Esophagus muscularis mucosa (tissue), 4 donors: ENCODE measurements around the gene PDE1A. TPM values are rescaled to one million over a fixed set of nuclear protein-coding genes. Genes with fewer than 3 reads are reported as not detected.

Experiments
- DNase-seq: peaks from one replicate; pipeline ENCODE4 v3.0.0-alpha.2; 2017; ENCODE audit errors: extremely low spot score
- H3K27ac ChIP-seq, 4 donors: fragments of 200-600 bp; sonication (generic); replicated peaks in 1 of 4; 1 replicate in 3 of 4; 2 replicates in 1 of 4; pipeline ENCODE4 v1.5.1; 2016 to 2019; ENCODE audit warnings: mild to moderate bottlenecking in 1 of 4
- H3K27me3 ChIP-seq, 4 donors: fragments of 200-600 bp; sonication (generic); one replicate each; pipeline versions ENCODE4 v1.5.1 to v1.6.0; 2016 to 2019
- H3K36me3 ChIP-seq, 4 donors: fragments of 200-600 bp; sonication (generic); one replicate each; pipeline ENCODE4 v1.5.1; 2016 to 2019
- H3K4me1 ChIP-seq, 4 donors: fragments of 200-600 bp; sonication (generic); one replicate each; pipeline ENCODE4 v1.5.1; 2016 to 2019
- H3K4me3 ChIP-seq, 4 donors: fragments of 200-600 bp; sonication (generic); 1 replicate in 2 of 4; 2 replicates in 2 of 4; pipeline ENCODE4 v1.5.1; 2016 to 2019; ENCODE audit warnings: mild to moderate bottlenecking in 4 of 4, moderate library complexity in 1 of 4
- H3K9me3 ChIP-seq, 4 donors: fragments of 200-600 bp; sonication (generic); 1 replicate in 3 of 4; 2 replicates in 1 of 4; pipeline ENCODE4 v1.5.1; 2016 to 2019
- EP300 ChIP-seq: sonication (generic); formaldehyde crosslinking; IDR thresholded peaks from one replicate; pipeline ENCODE4 v1.6.1; 2017; ENCODE audit warnings: antibody characterized with exemption
- POLR2A ChIP-seq: fragments of 450-650 bp; IDR thresholded peaks from one replicate; pipeline ENCODE4 v1.6.1; 2017; ENCODE audit warnings: antibody characterized with exemption, moderate library complexity, mild to moderate bottlenecking, low read depth
- POLR2AphosphoS5 ChIP-seq, 2 donors: sonication (generic); formaldehyde crosslinking; IDR thresholded peaks; one replicate each; pipeline ENCODE4 v1.6.1; 2017; ENCODE audit warnings: antibody characterized with exemption in 2 of 2
- WGBS: methylation state at CpG from one replicate; pipeline ENCODE4 v1.1.5; 2018; 5-methylcytosine and 5-hydroxymethylcytosine counted together
- intact Hi-C: fragments of 100-400 bp; cut with DNase I; formaldehyde crosslinking; loops from one replicate; pipeline ENCODE4 v1.15.1; 2023
- total RNA-seq, 4 donors: library from RNA; depleted of rRNA; stranded (reverse); fragments of >200 nt; gene quantifications; one replicate each; pipeline versions ENCODE4 v1.1.0 to v1.2.1, GENCODE V29; 2016
- TF ChIP-seq, protein P1 (sequence below), 3 experiments: fragments of 200-600 bp in 2 of 3; fragments of 450-650 bp in 1 of 3; sonication (generic) in 2 of 3; IDR thresholded peaks; one replicate each; pipeline ENCODE4 v1.5.1; 2017 to 2019; ENCODE audit warnings: antibody characterized with exemption in 3 of 3, mild to moderate bottlenecking in 2 of 3, moderate library complexity in 1 of 3

Gene PDE1A
- total RNA-seq, 4 donors from 2014 or later, result 10.2 to 13.6 (median 10.9) TPM

DNA sequence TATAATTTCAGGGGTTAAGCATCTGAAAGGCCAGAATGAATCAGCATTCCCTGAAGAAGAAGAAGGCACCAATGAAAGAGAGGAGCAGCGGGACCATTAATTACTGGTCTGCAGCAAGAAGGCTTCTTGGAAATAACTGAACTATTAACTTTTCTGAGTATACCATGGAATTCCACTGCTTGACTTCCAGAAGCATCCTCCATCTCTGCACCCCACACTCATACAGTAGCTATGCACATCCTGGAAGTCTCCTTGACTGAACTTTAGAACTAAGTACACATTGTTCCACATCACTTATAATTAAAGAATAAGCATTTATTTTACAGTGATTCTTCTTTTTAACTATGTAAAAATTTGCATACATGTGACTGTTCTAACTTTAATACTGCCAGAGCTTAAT lies 309.6 kb downstream of the PDE1A start:
- WGBS, result 81% methylated on average over 1 of the region's 1 CpG
- H3K27ac ChIP-seq, result no peak overlapping the region
- H3K36me3 ChIP-seq, result no peaks in the 10 kb centered on the region
- H3K4me3 ChIP-seq, result no peak overlapping the region
- H3K4me1 ChIP-seq, result peaks cover 0 to 4% (median 0%) of the 10 kb centered on the region in 4 donors
- no peak for TF ChIP-seq POLR2A
- TF ChIP-seq, protein P1, sequence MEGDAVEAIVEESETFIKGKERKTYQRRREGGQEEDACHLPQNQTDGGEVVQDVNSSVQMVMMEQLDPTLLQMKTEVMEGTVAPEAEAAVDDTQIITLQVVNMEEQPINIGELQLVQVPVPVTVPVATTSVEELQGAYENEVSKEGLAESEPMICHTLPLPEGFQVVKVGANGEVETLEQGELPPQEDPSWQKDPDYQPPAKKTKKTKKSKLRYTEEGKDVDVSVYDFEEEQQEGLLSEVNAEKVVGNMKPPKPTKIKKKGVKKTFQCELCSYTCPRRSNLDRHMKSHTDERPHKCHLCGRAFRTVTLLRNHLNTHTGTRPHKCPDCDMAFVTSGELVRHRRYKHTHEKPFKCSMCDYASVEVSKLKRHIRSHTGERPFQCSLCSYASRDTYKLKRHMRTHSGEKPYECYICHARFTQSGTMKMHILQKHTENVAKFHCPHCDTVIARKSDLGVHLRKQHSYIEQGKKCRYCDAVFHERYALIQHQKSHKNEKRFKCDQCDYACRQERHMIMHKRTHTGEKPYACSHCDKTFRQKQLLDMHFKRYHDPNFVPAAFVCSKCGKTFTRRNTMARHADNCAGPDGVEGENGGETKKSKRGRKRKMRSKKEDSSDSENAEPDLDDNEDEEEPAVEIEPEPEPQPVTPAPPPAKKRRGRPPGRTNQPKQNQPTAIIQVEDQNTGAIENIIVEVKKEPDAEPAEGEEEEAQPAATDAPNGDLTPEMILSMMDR (IDR thresholded peaks at IDR 0.05), result no peak
- no peak for TF ChIP-seq EP300
- no peak for TF ChIP-seq POLR2AphosphoS5 (IDR thresholded peaks at IDR 0.05)
- H3K9me3 ChIP-seq, result no peaks in the 10 kb centered on the region
- no peaks in the 10 kb centered on the region for H3K27me3 ChIP-seq
- DNase-seq, result no peak
- intact Hi-C loops, result no loop called here

DNA sequence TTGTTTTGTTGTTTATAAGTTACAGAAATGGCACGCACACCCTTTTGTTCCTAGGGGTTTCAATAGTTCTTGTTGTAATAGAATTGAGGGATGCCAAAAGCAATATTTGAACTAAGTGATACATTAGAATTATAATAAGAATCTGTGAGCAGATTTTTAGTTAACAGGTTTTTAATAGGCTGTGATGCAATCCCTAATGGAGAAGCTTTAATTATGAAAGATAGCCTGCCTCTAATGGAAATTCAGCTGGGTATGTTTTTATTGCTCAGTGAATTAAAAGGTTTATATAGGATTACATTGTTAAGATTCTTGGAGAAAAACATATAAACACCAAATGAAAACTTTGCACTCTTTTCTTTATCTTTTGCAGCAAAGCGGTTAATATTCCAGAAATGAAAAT lies 310.1 kb downstream of the PDE1A start:
- H3K27ac ChIP-seq, result no peak overlapping the region
- TF ChIP-seq POLR2AphosphoS5 (IDR thresholded peaks at IDR 0.05), result no peak
- TF ChIP-seq POLR2A, result no peak
- no peaks in the 10 kb centered on the region for H3K27me3 ChIP-seq
- 89% methylated on average over 2 of the region's 2 CpGs for WGBS
- intact Hi-C loops, result no loop called here
- no peaks in the 10 kb centered on the region for H3K36me3 ChIP-seq
- no peak overlapping the region for H3K4me3 ChIP-seq
- no peak for DNase-seq
- H3K9me3 ChIP-seq, result no peaks in the 10 kb centered on the region
- H3K4me1 ChIP-seq, result peaks cover 0 to 4% (median 0%) of the 10 kb centered on the region in 4 donors

DNA sequence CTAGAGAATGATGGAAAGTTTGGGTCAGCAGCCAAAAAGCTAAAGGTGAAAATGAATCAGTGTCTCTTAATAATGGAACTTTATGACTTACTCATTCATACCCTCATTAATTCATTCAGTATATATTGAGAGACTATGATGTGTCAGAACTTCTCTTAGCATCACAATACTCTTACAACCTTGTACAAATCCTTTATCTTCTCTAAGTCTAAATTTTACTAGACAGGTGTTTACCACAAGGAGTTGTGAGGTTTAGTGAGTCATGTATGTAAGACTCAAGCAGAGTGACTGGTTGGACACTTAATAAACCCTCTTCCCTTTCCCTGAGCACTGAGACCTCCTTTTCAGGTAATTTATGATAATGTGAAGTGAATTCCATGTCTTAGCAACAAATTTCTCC lies 311.6 kb downstream of the PDE1A start:
- Histone ChIP-seq H3K27ac (no peak overlapping the region), H3K36me3 (no peaks in the 10 kb centered on the region), H3K27me3 (no peaks in the 10 kb centered on the region), H3K4me3 (no peak overlapping the region), H3K9me3 (no peaks in the 10 kb centered on the region), H3K4me1 (peaks cover 0 to 4% (median 0%) of the 10 kb centered on the region in 4 donors)
- no peak for TF ChIP-seq EP300
- TF ChIP-seq, protein P1 (IDR thresholded peaks at IDR 0.05), result no peak
- no peak for TF ChIP-seq POLR2AphosphoS5 (IDR thresholded peaks at IDR 0.05)
- no peak for TF ChIP-seq POLR2A
- no peak for DNase-seq
- intact Hi-C loops, result no loop called here

DNA sequence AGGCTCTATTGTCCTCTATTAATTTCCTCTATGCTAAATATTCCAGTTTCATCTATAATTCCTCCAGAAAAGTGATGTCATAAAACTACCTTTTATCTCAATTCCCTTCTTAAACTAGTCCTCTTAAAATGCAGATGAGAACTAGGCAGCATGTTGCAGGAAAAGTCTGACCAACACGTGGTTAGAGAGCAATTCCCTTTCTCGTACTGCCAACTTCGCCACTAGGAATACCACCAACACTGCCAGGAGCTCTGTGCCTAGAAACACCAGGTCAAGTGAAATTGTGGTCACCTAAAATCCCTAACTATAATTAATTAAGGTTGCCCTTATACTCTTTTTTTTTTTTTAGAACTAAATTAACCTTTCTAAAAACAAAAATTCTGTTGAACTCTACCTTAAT lies 313.5 kb downstream of the PDE1A start:
- 76% methylated on average over 3 of the region's 3 CpGs for WGBS
- Histone ChIP-seq H3K27me3 (no peaks in the 10 kb centered on the region), H3K9me3 (no peaks in the 10 kb centered on the region), H3K4me3 (no peak overlapping the region), H3K36me3 (no peaks in the 10 kb centered on the region), H3K27ac (no peak overlapping the region), H3K4me1 (peaks cover 0 to 4% (median 0%) of the 10 kb centered on the region in 4 donors)
- no peak for DNase-seq
- intact Hi-C loops, result no loop called here
- TF ChIP-seq EP300, result no peak
- no peak for TF ChIP-seq POLR2A
- TF ChIP-seq, protein P1 (IDR thresholded peaks at IDR 0.05), result no peak
- TF ChIP-seq POLR2AphosphoS5 (IDR thresholded peaks at IDR 0.05), result no peak

DNA sequence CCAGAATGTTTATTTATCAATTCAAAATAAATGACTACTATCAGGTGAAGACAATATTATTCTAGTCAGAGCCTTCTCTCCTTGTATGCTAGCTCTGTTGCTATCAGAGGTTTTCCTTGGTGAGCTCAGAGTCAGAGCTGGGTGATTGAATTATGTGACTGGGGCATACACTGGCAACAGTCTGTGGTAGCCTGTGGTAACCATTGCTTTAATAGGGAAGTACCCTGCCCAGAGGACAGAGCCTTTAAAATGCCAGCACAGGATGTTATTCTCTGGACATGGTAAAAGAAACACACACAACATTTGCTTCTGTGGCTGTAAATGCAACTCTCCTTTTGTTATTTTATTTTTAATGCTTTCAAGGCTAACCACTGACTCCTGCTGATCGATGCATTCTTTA lies 316.5 kb downstream of the PDE1A start:
- no peak for TF ChIP-seq EP300
- TF ChIP-seq, protein P1 (IDR thresholded peaks at IDR 0.05), result no peak
- no peak for TF ChIP-seq POLR2A
- TF ChIP-seq POLR2AphosphoS5 (IDR thresholded peaks at IDR 0.05), result no peak
- peaks cover 0 to 5% (median 0%) of the 10 kb centered on the region in 4 donors for H3K9me3 ChIP-seq
- intact Hi-C loops, result no loop called here
- no peak for DNase-seq
- no peak overlapping the region for H3K27ac ChIP-seq
- WGBS, result 92% methylated on average over 1 of the region's 1 CpG
- H3K4me3 ChIP-seq, result no peak overlapping the region
- H3K4me1 ChIP-seq, result peaks cover 0 to 4% (median 0%) of the 10 kb centered on the region in 4 donors
- H3K36me3 ChIP-seq, result no peaks in the 10 kb centered on the region
- no peaks in the 10 kb centered on the region for H3K27me3 ChIP-seq
